CD4-positive, alpha-beta T cell (primary cell): ENCODE results near the gene PRSS56. TPM values are rescaled to one million over a fixed set of nuclear protein-coding genes. Genes with fewer than 3 reads are reported as not detected.

Experiments
- ATAC-seq: fragments of 200-7000 bp; cut with Tn5 transposase; one replicate; pipeline ENCODE4 v1.10.0; 2022; ENCODE audit warnings: mild to moderate bottlenecking; ENCODE audit not compliant: poor library complexity
- CTCF ChIA-PET: fragments of 350-600 bp; sonication (Branson Sonifier 250); formaldehyde crosslinking; loops from one replicate; lab custom pipeline; 2021; ENCODE audit warnings: antibody characterized with exemption, inconsistent platforms; lab: Charles Lee
- POLR2A ChIA-PET: fragments of 350-600 bp; sonication (Branson Sonifier 250); formaldehyde crosslinking; loops from one replicate; lab custom pipeline; 2021; ENCODE audit warnings: antibody characterized with exemption, inconsistent platforms; lab: Charles Lee
- DNase-seq, 14 experiments: peaks; one replicate each; pipeline ENCODE4 v3.0.0-alpha.2; 2013 to 2020; ENCODE audit warnings: mixed read lengths in 2 of 14
- H3K27ac ChIP-seq, 2 donors: one replicate each; pipeline versions ENCODE4 v1.5.1 to v1.7.0; 2013; ENCODE audit warnings: low read length in 2 of 2, low read depth in 1 of 2, mild to moderate bottlenecking in 1 of 2
- H3K27me3 ChIP-seq, 2 experiments: 1 replicate in 1 of 2; 2 replicates in 1 of 2; pipeline versions ENCODE4 v1.6.1 to v1.7.0; 2013; ENCODE audit warnings: low read length in 2 of 2, control low read depth in 1 of 2, mild to moderate bottlenecking in 1 of 2, moderate library complexity in 1 of 2; ENCODE audit not compliant: insufficient read depth in 2 of 2, control insufficient read depth in 1 of 2
- H3K36me3 ChIP-seq: one replicate; pipeline ENCODE4 v1.6.1; 2013; ENCODE audit warnings: low read length, control low read depth; ENCODE audit not compliant: insufficient read depth
- H3K4me1 ChIP-seq: one replicate; pipeline ENCODE4 v1.6.1; 2013; ENCODE audit warnings: low read length, control low read depth; ENCODE audit not compliant: insufficient read depth
- H3K4me3 ChIP-seq: one replicate; pipeline ENCODE4 v1.5.1; 2013; ENCODE audit warnings: mild to moderate bottlenecking, low read length, moderate library complexity
- H3K9me3 ChIP-seq, 2 experiments: 1 replicate in 1 of 2; 2 replicates in 1 of 2; pipeline versions ENCODE4 v1.6.1 to v1.7.0; 2013; ENCODE audit warnings: low read length in 2 of 2, mild to moderate bottlenecking in 2 of 2, control low read depth in 1 of 2, moderate library complexity in 1 of 2; ENCODE audit not compliant: control insufficient read depth in 1 of 2, insufficient read depth in 1 of 2
- H3K27ac Mint-ChIP-seq: one replicate; pipeline ENCODE4 v1.8.0; 2020; ENCODE audit warnings: mixed read lengths
- H3K27me3 Mint-ChIP-seq: one replicate; pipeline ENCODE4 v1.8.0; 2021; ENCODE audit warnings: mixed read lengths
- H3K36me3 Mint-ChIP-seq: one replicate; pipeline ENCODE4 v1.8.0; 2021; ENCODE audit warnings: low read depth, mixed read lengths
- H3K4me1 Mint-ChIP-seq: one replicate; pipeline ENCODE4 v1.8.0; 2021; ENCODE audit warnings: low read depth, mixed read lengths
- H3K4me3 Mint-ChIP-seq: one replicate; pipeline ENCODE4 v1.8.0; 2020; ENCODE audit warnings: mild to moderate bottlenecking, mixed read lengths
- H3K9me3 Mint-ChIP-seq: one replicate; pipeline ENCODE4 v1.8.0; 2020; ENCODE audit warnings: mixed read lengths
- intact Hi-C, 2 experiments: fragments of 100-400 bp; cut with DNase I in 1 of 2; cut with micrococcal nuclease in 1 of 2; formaldehyde crosslinking; loops; one replicate each; pipeline versions ENCODE4 v1.15.1 to v1.9.0; 2023 to 2025; cut with DNase I, micrococcal nuclease
- total RNA-seq, 174 experiments: library from RNA in 2 of 174; stranded (reverse) in 2 of 174; gene quantifications; one replicate each; pipeline ENCODE4 v1.2.3 and lab custom pipeline; 2021 to 2026
- TF ChIP-seq, protein P1 (sequence below): fragments of 200-600 bp; IDR thresholded peaks from one replicate; pipeline ENCODE4 v1.8.0; 2022; ENCODE audit warnings: antibody characterized with exemption, mild to moderate bottlenecking

The PRSS56 gene
- total RNA-seq, 2 experiments from 2014 or later: not detected

DNA sequence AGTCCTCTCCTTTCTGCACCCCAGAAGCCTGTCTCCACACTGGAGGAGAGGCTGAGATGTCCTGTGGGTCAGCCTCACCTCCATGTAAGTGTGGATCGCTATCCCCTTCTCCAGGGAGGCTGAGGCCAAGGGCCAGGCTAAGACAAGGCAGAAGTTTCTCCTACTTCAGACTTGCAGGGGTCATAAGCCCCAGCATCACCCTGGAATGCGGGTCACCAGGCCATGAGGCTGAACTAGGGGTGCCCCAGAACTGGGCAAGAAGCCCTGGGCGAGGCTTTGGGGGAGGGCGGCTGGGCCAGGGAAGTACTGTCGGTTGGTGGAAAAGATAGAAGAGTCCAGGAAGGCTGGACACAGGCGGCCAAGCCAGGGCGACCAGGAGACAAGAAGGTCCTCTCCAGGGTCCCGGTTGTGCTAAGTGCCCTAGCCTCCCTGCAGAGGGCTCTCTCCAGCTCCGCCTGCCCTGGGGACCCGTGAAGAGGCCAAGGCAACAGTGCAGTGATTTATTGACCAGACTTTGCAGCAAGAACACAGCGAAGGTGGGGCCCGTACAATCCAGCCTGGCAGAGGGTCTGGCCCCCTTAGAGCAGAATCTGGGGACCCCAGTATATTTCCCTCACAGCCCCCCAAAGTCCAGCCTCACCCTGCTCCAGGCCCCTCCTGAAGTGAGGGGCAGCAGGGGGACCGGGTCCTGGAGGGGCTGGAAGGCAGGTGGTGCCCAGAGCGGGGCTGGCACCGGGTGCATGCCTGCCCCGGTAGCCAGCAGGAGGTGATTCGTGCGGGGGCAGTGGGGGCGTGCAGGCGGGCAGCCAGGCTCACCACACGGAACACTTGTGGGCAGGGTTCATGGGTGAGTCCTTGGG lies 40.6 kb upstream of the PRSS56 start:
- Histone ChIP-seq H3K9me3 (peaks cover 0 to 4% of the 10 kb centered on the region in 2 experiments), H3K27me3 (peaks cover 9 to 10% of the 10 kb centered on the region in 2 experiments), H3K4me1 (no peaks in the 10 kb centered on the region), H3K4me3 (no peak overlapping the region), H3K36me3 (no peaks in the 10 kb centered on the region), H3K27ac (no peak overlapping the region)
- ATAC-seq (no peak), DNase-seq (peak in 1 of 14 experiments; percentile 1)
- no peak overlapping the region for H3K27ac Mint-ChIP-seq
- no peaks in the 10 kb centered on the region for H3K36me3 Mint-ChIP-seq
- H3K4me3 Mint-ChIP-seq: no peak overlapping the region
- CTCF ChIA-PET: no interaction called here
- TF ChIP-seq, protein P1, sequence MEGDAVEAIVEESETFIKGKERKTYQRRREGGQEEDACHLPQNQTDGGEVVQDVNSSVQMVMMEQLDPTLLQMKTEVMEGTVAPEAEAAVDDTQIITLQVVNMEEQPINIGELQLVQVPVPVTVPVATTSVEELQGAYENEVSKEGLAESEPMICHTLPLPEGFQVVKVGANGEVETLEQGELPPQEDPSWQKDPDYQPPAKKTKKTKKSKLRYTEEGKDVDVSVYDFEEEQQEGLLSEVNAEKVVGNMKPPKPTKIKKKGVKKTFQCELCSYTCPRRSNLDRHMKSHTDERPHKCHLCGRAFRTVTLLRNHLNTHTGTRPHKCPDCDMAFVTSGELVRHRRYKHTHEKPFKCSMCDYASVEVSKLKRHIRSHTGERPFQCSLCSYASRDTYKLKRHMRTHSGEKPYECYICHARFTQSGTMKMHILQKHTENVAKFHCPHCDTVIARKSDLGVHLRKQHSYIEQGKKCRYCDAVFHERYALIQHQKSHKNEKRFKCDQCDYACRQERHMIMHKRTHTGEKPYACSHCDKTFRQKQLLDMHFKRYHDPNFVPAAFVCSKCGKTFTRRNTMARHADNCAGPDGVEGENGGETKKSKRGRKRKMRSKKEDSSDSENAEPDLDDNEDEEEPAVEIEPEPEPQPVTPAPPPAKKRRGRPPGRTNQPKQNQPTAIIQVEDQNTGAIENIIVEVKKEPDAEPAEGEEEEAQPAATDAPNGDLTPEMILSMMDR: no peak
- H3K27me3 Mint-ChIP-seq: peaks cover 22% of the 10 kb centered on the region
- POLR2A ChIA-PET: no interaction called here
- peaks cover 3% of the 10 kb centered on the region for H3K4me1 Mint-ChIP-seq
- H3K9me3 Mint-ChIP-seq: no peaks in the 10 kb centered on the region
- intact Hi-C loops: no loop called here

DNA sequence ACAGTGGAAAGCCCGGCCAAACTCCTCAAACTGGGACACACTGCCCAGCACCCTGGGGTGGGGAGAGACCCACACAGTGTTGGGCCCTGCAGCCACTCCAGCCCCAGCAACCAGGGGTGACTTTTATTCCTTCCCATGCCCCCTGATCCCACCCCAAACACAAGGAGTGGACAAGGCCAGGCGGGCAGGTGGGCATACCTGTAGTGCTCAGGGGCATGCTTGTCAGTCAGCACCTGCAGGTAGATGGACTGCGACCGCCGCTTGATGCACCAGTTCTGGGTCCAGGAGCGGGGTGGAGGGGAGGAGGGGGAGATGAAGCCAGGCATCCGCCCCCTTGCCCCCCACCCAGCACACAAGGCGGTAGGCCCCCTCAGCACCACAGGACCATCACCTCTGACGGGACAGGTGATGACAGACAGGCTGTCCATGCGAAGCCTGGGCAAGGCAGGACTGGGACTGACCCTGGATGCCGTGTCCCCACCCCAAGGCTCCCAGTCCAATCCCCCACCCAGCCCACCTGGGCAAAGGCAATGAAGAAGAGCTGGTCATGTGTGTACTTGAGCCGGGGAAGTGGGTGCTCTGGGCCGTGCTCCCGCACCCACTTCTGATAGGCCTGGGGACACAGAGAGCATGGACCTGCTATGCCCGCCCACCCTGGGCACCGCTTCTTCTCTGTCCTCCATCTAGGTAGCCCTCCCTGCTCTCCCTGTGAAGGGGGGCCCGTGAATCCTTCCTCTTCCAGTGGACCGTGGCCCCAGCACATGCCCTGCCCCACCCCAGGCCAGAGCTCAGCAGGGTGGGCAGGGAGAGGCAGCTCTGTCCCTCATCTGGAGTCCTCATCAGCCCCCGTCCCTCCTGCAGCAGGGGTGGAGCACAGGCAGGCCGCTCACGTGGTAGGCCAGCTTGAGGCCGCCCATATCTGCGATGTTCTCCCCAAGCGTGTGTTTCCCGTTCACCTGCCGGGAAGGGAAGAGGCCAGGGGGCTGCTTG lies 39.7 kb upstream of the PRSS56 start:
- intact Hi-C loops: no loop called here
- DNase-seq: peak in 1 of 14 experiments; percentile 3
- TF ChIP-seq, protein P1: no peak
- Mint-ChIP-seq H3K9me3 (no peaks in the 10 kb centered on the region), H3K27me3 (peaks cover 24% of the 10 kb centered on the region), H3K27ac (no peak overlapping the region), H3K36me3 (no peaks in the 10 kb centered on the region), H3K4me1 (peaks cover 12% of the 10 kb centered on the region), H3K4me3 (no peak overlapping the region)
- Histone ChIP-seq H3K9me3 (peaks cover 0 to 10% of the 10 kb centered on the region in 2 experiments), H3K27ac (no peak overlapping the region), H3K4me3 (no peak overlapping the region), H3K36me3 (no peaks in the 10 kb centered on the region), H3K4me1 (peaks cover 3% of the 10 kb centered on the region), H3K27me3 (peaks cover 14 to 16% of the 10 kb centered on the region in 2 experiments)
- ChIA-PET POLR2A (no interaction called here), CTCF (no interaction called here)
- ATAC-seq: no peak

DNA sequence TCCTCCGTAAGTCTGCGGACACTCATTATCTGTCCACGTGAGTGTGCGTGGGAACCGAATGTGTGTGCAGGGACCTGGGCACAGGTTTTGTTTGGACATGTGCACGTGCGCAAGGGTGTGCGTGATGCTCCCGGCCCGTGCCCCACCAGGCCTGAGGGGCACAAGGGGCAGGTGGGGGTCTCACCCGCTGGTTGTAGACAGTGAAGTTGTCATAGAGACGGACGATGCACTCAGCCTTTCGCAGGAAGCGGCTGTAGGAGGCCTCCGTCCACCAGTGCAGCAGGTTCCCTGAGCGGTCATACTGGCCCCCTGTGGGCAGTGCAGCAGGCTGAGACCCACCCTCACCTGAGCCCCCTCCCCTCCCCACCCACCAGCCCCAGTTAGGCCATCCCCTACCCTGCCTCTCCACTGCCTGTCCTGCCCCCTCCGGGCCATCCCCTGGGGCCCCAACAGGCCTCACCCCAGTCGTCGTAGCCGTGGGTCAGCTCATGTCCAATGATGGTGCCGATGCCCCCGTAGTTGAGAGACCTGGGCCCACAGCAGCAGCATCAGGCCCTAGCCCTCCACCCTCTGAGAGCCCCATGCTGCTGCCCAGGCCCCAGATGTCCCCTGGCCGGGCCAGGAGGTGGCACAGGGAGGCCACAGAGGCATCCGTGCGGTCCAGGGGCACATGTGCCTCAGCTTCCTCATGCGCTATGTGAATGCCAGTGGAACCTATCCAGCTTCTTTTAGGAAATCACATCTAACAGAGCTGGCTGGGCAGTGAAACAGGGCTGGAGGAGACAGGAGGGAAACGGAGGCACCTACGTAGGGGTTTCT lies 38.7 kb upstream of the PRSS56 start:
- peaks cover 12% of the 10 kb centered on the region for H3K4me1 Mint-ChIP-seq
- no peak overlapping the region for H3K4me3 Mint-ChIP-seq
- intact Hi-C loops: no loop called here
- H3K27ac Mint-ChIP-seq: no peak overlapping the region
- peak in 1 of 14 experiments; percentile 2 for DNase-seq
- ChIA-PET POLR2A (no interaction called here), CTCF (no interaction called here)
- TF ChIP-seq, protein P1: no peak
- Histone ChIP-seq H3K9me3 (peaks cover 0 to 12% of the 10 kb centered on the region in 2 experiments), H3K4me1 (peaks cover 3% of the 10 kb centered on the region), H3K4me3 (no peak overlapping the region), H3K27ac (no peak overlapping the region), H3K27me3 (peaks cover 13 to 19% of the 10 kb centered on the region in 2 experiments), H3K36me3 (no peaks in the 10 kb centered on the region)
- H3K27me3 Mint-ChIP-seq: peaks cover 22% of the 10 kb centered on the region
- no peaks in the 10 kb centered on the region for H3K9me3 Mint-ChIP-seq
- no peak for ATAC-seq
- H3K36me3 Mint-ChIP-seq: no peaks in the 10 kb centered on the region
